SW480 (cell line): Measurements from ENCODE around the gene CNDP1.
A peak's percentile ranks its signal among the peaks of the same experiment; 100 is the strongest.

ENCODE experiments used
- DNase-seq: peaks from one replicate; pipeline ENCODE4 v3.0.0-alpha.2; 2016; ENCODE audit warnings: low spot score

CNDP1 gene

DNA sequence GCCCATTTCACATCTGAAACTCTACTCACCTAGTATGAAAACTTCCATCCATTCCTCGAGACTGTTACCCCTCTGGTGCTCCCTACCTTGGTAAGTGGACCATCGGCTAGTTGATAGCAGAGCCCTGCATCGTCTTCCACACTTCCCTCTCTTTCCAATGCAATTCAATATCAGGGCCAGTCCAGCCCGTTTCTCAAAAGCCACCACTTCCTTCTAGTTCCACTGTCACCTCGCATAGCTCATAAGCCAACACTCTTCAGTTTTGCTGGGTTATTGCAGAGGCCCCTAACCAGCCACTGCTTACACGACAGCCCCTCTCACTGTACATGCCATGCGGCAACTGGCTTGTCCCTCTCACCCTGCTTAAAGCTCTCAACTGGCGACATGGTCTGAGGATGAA lies 53.1 kb downstream of the CNDP1 start:
- no peak for DNase-seq

DNA sequence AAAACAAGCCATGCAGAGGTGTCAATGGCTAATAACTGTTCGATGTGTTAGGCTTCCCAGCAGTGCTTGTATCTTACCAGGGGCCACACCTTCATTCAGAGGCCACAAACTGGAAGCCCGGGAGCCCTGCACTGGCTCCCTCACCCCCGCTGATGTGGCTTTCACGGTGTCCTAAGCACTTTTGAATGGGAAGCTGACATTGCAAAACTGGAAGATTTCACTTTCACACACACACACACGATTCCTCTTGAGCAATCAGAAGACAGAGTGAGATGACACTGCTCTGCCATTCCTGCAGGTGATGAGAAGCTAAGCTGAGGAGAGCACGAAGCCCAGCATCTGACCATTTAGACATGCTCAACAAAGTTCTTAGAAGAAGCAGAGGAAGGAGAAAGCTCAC lies 54.7 kb downstream of the CNDP1 start:
- no peak for DNase-seq

DNA sequence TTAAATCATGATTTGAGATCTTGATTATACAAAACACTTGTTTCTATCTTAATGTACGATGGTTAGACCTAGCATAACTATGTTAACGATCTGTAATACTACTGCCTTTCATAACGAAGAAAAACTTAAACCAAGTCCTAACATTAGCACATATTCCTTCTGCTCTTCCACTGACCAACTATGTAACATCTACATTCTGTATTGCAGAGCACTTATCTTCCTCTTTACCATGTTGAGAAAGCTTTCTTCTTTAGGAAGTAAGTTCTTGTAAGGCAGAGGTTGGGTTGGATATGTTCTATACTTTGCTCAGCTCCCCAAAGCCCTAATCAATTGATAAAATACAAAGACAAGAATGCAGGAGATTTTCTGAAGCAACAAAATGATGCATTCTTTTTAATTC lies 55.5 kb downstream of the CNDP1 start:
- no peak for DNase-seq

DNA sequence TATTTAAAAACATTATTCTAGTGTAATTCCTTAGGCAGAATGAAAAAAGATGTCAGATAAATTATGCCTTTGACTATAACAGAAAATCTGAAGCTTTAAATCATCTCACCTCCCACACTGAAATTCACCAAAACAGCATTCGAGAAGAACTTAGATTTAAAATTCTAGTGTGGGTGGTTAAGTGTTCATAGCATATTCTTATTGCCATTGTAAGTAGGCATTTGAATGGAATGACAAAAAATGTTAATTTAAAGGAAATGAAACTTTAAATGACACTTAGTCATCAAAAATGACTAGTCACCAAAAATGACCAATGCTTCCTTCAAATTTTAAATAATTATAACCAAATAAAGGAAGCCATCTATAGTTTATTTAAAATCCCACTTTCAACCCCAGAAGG lies 56.4 kb downstream of the CNDP1 start:
- DNase-seq: no peak

DNA sequence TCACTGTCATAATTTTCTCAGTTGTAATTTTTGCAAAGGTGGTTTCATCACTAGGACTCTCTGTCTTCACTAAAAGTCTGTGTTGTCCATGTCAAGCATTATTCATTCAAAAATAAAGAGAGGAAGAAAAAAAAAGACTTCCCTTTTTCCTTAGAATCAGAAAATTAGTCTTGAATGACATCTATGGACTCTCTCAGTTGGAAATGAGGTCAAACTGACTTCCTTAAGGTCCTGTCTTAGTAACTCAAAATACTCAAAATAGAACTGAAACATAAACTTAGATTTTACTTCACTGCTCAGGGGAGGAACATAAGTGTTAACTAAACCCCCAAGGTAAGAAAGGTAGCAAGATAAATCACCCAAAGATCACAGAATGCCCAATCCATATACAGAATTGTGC lies 61.1 kb downstream of the CNDP1 start:
- no peak for DNase-seq

DNA sequence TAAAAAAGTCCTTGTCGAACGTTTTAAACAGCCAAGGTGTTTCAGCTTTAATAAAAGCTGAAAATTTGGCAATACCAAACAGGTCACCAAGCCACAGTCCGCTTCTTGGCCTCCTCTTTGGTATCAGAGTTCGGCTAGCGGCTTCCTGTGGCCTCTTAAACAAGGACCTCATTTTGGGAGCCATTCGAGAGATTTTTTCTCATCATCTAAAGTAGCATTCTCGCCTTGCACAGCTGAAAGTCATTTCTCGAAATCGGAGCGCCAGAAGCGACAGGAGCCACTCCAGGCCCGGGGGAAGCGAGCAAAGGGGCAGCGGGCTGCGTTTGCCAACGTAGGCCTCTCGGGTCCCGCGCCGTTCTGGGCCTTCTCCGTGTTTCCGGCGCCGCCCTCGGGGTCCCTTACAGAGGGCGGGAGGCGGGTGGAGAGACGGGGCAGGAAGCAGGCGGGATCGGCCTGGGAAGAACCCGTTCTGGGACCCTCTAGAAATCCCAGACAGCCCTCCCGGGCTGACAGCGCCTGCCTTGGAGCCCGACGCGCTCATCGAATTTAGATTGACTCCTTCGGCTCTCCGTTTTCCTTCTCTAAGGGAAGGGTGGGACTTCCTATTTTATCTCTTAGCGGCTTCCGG lies 62.8 kb downstream of the CNDP1 start:
- peak; percentile 26 for DNase-seq

DNA sequence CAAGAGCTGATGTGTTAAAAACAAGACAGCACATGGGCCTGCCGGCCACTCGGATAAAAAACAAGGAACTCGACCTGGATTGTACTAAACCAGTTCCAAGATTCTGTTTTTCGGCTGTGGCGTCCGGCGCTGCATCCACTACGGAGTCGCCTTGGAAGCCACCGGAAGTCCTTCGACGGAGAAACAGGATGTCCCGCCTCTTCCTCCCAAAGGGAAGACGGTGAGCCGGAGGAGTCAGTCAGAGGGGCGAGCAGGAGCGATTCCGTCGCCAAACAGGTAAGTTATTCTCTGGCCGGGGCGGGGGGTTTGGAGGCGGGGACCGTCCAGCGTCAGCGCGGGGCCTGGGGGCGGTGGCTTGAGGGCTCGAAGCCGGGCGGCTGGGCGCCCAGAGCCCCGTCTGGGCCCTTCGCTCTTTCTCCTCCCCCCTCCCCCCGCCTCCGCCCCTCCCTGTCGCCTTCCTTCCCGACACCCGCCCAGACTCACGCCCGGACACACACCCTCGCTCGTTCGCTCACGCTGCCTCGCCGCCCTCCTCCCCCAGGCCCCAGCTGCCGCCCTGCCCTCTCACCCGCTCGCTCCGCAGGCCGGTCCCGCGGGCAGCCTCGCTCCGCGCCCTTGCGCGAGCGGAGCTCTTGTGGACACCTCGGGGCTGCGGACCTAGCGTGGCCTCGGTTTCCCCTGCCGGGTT lies 63.5 kb downstream of the CNDP1 start, which contains the start of gene ZNF407:
ZNF407 (plus strand) TSS at position 209 of the 688 bp plus-strand sequence. CDS start 33,150 bp downstream, outside the sequence.
- peak; percentile 74 for DNase-seq

DNA sequence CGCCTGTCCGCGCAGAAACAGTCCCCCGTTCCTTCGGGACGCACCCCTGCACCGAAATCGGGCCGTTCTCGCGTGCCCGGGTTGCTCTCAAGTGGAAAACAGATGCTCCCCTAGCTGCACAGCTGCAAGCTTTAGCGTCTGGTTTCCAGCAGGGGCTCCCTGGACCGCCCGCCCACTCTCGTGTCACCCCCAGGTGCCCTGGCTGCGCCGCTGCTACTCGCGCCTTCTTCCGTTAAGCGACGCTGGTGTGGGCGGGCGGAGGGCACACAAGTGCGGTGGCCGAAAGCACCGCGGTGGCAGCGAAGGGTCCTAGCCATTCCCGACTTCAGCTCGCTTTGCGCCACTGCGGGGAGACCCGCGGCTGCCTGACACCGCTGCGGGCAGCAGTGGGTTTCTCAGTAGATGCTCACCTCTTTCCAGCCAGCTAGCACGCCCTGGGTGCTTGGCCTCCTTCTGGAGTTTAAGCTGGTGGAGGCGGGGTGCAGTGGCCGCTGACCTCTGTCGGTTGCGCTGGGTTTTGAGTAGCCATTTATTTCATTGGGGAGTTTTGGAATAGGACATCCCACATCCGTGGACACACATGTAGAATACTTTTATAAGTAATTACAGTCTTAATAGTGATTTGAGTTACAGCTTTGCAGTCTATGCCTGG lies 64.2 kb downstream of the CNDP1 start:
- peak; percentile 38 for DNase-seq

DNA sequence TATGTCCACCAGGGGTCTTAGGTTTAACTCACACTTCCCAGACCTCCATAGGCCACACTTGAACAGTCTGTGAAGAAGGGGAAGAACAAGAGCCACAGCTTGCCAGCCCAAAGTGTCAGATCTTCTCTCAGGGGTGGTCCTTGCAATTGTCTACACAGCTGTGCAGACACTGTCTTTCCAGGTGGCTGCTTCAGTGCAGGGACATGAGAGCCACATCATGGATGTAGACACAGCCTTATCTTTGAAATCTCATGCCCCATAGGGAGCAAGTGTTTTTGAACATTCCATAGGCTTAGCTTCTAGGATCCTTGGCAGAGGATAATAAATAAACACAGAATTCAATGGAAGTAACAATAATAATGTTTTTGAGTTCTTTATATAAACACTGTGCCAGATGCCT lies 70.1 kb downstream of the CNDP1 start:
- no peak for DNase-seq

DNA sequence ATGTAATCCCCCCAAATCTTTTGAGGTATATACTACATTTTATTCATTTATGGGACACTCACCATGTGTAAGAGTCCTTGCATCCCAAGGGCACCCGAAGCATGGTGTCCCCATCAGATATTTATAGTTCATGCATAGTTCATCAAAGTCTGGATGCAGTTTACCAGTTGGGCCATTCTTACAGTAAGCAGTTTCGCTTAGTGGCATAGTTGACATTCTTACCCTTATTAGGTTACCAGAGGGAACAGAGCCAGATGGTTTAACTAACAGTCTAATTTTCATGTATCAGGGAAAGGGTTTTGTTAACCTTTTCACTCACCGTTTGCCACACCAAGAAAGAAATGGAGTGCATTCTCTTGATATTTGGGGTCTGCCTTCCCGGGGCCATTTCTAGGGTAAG lies 70.5 kb downstream of the CNDP1 start:
- DNase-seq: no peak

DNA sequence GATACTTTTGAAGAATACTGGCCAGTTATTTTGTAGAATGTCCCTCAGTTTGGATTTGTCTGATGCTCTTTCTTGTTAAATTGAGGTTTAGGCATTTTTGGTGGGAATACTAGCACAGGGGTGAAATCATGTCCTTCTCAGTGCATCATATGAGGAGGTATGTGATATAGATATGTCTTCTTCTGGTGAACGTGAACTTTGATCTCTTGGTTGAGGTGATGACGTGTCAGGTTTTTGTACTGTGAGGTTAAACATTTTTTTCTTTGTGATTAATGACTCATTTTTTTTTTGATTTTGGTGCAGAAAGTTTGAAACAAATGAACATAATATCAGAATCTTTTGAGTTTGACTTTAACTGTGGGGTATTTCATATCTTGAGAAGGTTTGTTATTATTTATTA lies 74.4 kb downstream of the CNDP1 start:
- peak; percentile 6 for DNase-seq

DNA sequence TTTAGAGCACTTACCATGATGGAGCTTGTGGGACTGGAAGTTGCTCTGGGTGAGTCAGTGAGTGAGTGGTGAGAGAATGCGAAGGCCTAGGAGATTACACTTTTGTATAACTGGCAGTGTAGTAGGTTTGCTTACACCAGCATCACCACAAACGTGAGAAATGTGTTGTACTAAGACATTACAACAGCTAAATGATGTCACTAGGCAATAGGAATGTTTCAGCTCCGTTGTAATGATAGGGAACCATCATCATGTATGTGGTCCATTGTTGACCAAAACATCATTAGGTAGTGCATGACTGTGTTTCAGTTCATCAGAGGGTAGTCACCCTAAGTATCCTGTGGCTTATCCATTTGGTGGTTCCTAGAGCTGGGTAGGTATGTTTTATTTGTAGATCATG lies 75.2 kb downstream of the CNDP1 start:
- DNase-seq: no peak

DNA sequence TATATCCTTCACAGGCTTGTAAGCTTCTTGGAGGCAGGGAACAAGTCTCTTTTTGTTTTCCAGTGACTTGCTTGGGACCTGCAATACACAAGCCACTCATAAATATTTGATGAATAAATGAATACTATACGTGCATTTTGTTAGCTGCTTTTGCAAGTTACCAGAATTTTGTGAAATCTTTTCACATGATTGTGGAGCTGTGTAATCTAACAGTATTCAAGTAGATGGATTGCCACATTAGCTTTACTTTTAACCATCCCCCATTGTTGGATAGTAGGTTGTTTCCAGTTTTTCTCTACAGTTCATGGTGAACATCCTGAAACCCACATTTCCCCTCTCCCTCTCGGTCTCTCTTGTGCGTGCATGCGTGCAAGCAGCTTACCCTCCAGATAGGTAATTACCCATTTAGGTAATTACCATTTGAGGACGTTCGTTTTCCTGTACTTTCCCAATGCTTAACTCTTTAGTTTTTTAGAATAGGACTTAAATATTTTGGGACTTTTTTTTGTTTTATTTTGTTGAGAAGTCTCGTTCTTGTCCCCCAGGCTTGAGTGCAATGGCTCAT lies 75.8 kb downstream of the CNDP1 start:
- DNase-seq: no peak

DNA sequence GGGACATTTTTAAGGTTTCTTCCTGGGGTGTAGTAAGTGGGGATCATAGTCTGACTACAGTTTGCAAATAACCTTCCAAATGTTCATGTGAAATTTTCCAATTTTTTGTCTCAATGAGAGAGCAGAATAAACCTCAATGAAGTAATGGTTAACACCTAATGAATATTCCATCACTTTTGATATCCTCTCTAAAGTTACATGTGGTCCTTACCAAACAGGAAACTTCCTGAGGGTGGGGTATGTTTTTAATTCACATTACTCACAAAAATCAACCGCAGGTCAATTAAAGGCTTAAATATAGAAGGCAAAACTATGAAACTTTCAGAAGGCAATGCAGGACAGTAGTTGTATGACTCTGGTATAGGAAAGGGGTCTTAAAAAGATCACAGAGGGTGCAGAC lies 76.6 kb downstream of the CNDP1 start:
- no peak for DNase-seq

DNA sequence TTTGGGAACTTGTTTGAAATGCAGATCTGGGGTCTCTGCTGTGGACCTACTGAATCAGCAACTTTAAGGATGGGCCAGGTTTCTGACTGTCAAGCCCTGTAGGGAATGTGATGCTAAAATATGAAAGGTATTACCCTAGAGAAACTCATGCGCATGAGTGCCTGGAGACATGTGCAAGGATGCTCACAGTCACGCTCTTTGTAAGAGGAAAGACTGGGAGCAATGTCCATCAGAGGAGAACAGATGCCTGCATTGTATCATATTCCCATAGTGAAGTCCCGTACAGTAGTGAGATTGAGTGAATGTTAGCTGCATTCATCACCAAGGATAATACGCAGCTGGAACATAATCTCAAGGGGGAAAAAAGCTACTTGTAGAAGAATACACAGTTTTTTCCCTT lies 77.5 kb downstream of the CNDP1 start:
- DNase-seq: no peak

DNA sequence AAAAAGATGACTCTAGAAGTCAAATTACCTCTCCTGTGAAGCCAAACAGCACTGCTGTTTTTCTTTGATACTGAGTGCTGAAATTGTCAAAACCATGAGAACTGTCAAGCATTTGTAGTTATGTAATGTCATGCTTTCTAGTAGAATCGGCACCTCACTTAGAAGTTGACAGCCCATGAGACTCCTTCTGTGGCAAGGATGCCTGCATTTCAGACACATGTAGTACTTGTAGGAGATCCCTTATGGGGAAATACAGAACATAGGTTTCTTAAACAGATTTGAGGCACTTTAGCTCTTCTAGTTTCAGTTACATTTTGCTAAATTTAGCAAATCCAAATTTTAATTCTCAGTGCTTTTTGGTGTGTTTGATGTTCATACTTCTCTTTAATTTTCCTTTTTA lies 79.1 kb downstream of the CNDP1 start:
- no peak for DNase-seq

DNA sequence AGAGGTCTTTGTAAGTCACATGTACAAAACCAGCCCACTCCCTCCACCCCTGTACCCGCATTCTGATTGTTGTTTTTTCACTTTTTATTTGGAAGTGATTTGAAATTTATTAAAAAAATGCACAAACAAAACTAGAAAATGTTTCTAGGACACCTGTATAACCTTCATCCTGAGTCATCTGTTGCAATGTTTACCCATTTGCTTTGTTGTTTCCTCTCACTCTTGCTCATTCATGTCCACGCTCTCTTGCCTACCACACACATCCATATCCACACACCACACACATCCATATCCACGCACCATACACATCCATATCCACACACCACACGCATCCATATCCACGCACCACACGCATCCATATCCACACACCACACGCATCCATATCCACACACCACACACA lies 82.2 kb downstream of the CNDP1 start:
- no peak for DNase-seq

DNA sequence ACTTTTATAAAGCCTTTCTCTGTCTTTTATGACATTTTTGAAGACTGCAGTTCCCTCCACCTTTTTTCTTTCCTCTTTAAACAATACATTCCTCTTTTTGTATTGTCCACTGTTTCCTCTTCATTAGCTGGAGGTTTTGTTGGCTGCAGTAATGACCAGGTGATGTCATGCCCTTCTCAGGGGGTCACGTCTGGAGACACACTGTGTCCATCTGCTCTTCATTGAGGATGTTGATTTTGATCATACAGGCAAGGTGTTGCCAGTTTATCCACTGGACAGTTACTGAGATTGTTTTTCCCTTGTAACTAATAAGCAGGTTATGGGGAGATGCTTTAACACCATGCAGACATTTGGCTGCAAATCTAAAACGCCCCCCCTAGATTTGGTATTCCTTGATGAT lies 83.2 kb downstream of the CNDP1 start:
- no peak for DNase-seq

DNA sequence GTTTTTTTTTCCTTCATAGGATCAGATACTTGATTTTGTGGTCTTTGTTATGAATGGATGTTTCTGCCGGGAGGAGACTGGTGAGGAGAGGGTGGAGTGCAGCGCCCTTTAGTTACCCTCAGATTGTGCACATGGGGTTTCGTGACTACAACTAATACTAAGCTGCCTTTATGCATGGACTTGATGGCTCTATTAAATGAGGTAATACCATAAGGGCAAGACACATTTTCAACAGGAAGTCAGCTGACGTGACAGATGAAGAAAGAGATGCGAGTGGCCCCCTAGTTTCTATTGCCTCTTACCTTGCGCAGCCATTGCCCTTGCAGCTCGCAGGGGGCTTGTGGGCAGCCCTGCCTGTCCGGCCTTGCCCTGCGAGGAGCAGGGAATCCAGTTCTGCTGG lies 87.8 kb downstream of the CNDP1 start:
- DNase-seq: no peak

DNA sequence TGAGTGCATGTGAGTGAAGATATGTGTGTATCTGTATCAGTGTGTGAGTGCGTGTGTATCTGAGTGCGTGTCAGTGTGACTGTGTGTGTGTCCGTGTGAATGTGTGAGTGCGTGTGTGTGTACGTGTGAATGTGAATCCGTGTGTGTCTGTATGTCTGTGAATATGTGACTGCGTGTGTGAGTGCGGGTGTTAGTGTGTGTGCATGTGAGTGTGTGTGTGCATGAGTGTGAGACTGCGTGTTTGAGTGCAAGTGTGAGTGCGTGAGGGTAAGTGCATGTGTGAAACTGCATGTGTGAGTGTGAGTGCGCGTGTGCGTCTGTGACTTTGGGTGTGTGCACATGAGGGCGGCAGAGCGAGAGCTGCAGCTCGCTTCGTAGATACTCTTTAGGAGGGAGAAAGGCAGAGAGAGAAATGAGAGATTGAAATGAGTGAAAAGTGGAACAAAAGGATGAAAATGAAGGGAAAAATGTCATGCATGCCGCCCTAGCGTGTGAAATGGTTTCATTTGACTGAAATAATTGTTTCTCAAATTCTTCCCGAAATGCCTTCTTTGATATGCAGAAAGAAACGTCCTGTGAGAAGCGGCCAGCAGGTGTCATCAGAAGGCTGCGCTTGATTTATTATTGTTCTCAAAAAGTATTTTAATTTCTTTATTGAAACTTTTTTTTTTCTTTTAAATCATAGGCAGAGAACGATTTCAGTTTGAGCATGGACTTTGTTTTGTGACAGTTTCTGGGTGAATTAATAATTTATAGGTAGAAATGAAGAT lies 88.9 kb downstream of the CNDP1 start:
- no peak for DNase-seq

DNA sequence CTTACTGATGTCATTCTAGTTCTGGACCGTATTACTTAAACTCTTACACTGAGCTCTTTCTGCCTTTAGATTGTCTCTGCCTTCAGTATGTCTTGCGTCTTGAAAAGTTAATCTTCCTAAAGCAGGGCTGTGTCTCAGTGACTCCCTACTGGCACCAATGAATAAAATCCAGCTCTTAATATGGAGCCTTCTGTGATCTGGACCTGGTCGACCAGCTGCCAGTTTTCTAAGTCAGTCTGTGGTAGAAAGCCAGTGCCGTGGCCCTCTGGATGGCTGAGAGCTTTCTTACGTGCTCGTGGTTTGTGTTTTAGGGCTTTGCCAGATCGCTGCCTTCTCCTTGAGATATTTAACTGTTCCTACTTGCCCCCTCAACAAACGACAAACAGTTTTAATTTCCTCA lies 90.2 kb downstream of the CNDP1 start:
- no peak for DNase-seq

DNA sequence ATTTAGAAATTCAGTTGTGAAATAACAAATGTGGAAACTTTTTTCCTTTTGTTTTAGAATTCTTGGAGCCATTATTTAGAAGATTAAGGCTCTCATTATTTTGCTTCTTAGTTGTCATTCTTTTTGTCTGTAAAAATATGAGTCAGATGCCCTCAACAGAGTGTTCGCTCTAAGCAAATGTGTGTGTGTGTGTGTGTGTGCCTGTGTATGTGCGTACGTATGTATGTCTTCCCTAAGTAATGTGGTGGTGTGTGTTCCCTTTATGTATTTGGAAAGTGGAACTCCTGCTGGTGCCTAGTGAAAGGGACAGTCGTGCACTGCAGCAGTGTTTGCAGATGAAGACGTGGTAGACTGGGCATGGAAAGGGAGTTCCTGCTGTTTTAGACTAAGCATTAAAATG lies 90.9 kb downstream of the CNDP1 start:
- no peak for DNase-seq
